Heart left ventricle (tissue), 13 donors: ENCODE data around the gene ZNF215.

Experiments used
- POLR2A ChIP-seq, 2 donors: fragments of 450-650 bp; IDR thresholded peaks; one replicate each; pipeline ENCODE4 v1.6.1; 2017; ENCODE audit warnings: antibody characterized with exemption in 2 of 2, mild to moderate bottlenecking in 2 of 2, moderate library complexity in 2 of 2
- TF ChIP-seq, protein P1 (sequence below), 12 donors: fragments of 200-600 bp; sonication (generic) in 4 of 12; IDR thresholded peaks; one replicate each; pipeline versions ENCODE4 v1.5.0 to v1.8.0; 2018 to 2022; ENCODE audit warnings: antibody characterized with exemption in 12 of 12, mild to moderate bottlenecking in 5 of 12
- donor health status: ischemic (EF 13 %, LVEDD 7.1; RV severe dilation, severe dysfunction).
- donor health status: DM: no; HTN: yes; CAD: no.
- donor health status: DM: no; HTN: no; CAD: no.
- donor health status: ischemic (EF 25% LVEDD 6.9; RV normal size, moderate dysfunction).
- donor health status: ischemic (EF 25% LVEDD 5.7; RV mildly dilated, moderate dysfunction).
- donor health status: ischemic (EF 35%, LVEDD 5.7; RV mildly dilated, moderate dysfunction).
- donor health status: nonischemic (EF 11% LVEDD 7.7; RV severe dilation, severe dysfunction).
- donor health status: DM: yes; HTN: yes; CAD: no.
- donor health status: PGD.
- donor health status: ischemic (EF 29% LVEDD 5.4; RV normal size, mild dysfunction).
- donor health status: nonischemic (EF 23%, LVEDD 6.1; RV moderate dilation, normal function).

DNA sequence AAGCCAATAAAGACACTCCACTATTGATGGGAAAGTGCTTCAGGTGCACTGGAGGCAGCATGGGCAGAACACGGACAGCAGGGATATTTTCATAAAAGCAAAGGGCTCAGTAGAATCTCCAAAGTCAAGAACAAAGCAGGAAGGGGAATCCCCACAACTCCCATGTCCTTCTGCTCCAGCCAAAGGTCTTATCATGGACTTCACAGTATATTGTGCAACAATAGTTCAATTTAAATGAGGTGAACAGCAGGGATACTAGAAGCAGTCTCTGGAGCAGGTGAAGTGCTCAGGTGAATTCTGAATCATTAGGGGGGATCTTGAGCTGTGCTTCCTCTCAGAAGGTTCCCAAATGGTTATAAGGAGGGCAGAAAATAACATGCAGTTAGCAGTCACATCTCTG, 27.3 kb upstream of the ZNF215 start:
- TF ChIP-seq, protein P1, sequence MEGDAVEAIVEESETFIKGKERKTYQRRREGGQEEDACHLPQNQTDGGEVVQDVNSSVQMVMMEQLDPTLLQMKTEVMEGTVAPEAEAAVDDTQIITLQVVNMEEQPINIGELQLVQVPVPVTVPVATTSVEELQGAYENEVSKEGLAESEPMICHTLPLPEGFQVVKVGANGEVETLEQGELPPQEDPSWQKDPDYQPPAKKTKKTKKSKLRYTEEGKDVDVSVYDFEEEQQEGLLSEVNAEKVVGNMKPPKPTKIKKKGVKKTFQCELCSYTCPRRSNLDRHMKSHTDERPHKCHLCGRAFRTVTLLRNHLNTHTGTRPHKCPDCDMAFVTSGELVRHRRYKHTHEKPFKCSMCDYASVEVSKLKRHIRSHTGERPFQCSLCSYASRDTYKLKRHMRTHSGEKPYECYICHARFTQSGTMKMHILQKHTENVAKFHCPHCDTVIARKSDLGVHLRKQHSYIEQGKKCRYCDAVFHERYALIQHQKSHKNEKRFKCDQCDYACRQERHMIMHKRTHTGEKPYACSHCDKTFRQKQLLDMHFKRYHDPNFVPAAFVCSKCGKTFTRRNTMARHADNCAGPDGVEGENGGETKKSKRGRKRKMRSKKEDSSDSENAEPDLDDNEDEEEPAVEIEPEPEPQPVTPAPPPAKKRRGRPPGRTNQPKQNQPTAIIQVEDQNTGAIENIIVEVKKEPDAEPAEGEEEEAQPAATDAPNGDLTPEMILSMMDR (IDR thresholded peaks at IDR 0.05), result no peak
- TF ChIP-seq POLR2A (IDR thresholded peaks at IDR 0.05), result no peak
